Inflammatory macrophage (primary cell): ENCODE data around the gene ARHGAP15.

Source experiments
- DNase-seq, 2 donors: peaks; one replicate each; pipeline ENCODE4 v3.0.0-alpha.2; 2020 to 2022

The ARHGAP15 gene

DNA sequence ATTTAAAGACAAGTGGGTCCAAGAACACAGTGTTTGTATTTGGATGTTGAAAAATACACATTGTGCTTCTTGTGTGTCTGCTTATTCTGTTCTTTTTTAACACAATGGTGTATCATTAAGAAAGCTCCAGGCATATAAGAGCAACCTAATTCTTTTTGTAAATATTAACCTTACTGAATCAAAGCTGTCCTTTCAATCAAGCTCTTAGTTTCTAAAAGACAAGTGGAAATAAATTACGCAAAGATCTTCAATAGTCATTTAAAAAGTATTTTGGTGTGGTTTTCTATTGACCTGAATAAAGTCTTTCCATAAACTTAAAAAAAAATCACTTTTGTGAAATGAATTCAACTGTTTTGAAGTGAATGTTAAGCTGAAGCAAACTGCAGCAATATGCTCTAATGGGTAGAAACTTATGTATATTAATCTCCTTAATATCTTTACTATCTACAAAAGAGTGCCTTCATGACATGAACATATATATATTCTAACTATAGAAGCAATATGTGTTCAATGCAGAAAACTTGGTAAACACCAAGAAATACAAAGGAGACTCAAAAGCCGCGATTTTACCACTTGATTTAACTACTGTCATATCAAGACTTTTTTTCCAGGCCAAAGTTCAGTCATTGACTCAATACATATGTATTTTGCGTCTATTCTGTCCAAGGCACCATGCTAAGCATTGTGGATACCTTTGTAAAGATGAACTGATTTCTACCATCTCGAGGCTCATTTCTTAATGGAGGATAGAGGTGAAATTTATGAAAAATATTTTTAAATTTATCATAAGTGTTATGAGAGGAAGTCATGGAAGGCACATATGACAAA is 97.7 kb downstream of the ARHGAP15 start:
- no peak for DNase-seq

DNA sequence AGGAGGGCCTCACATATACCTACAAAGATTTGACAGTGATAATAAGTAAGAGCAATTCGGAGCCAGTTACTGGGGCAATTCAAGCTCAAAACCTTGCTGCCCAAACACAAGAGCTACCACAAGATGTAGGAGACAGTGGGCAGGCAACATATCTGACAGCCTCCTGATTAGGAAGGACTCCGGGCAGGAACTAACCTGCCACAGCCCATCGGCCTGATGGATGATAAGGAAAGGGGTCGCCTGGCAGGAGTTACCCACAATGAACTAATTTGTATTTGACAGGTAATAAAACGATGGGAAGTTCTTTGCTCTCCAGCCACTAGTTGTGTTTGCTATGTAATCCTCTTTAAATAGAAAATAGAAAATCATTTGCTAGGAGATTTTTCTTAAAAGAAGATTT is 100.2 kb downstream of the ARHGAP15 start:
- no peak for DNase-seq

GRCh38 chr2:143229952-143230351 is 100.7 kb downstream of the ARHGAP15 start:
- DNase-seq = no peak

- DNase-seq = no peak
Observed at GRCh38 chr2:143230506-143231253, 101.5 kb downstream of the ARHGAP15 start.

DNA sequence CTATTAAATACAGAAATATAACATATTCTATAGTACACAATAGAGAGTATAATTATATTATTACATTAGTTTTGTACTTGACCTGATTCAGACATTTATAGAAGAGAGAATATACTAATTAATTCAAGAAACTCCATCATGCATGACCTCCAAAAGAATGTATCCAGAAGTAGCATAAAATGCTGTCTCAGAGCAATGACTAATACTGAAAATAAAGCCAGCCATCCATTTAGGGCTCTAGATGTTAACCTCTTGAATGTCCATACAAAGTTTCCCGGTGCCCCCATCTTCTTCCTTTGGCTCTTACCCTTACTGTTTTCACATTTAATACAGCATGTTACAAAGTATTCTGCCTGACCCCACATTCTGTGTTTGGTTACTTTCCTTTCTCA is 102.0 kb downstream of the ARHGAP15 start:
- DNase-seq = no peak

GRCh38 chr2:143237146-143237777 is 108.0 kb downstream of the ARHGAP15 start:
- DNase-seq = no peak

DNA sequence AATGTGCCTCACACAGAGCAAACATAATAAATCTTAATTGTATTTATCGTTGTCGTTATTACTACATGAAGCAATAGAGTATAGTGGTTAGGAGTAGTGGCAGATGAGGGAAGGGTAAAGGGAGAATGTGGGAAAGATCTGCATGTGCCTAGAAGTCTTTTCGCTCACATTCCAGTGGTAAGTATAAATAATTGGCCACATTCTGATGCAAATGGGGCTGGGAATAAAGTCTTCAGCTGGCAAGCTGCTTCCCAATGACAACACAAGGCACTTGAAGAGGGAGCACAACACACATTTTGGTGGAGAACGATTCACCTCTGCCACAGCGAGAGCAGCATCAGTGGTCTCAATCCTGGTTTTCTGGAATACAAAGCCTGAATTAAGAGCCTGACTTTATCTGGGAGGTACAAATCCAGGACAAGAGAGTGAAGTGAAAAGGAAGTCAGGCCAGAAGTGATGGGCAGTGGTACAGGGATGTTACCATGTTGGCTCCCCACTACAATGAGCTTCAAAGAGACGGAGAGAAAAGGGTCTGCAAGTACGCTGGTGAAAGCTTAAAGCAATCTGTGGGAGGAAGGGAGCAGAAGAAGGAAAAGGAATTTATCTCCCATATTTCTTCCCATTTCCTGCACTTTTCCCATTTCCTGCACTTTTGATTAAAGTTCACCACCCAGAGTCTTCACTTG is 112.3 kb downstream of the ARHGAP15 start:
- no peak for DNase-seq

GRCh38 chr2:143246246-143246645 is 117.0 kb downstream of the ARHGAP15 start:
- no peak for DNase-seq

DNA sequence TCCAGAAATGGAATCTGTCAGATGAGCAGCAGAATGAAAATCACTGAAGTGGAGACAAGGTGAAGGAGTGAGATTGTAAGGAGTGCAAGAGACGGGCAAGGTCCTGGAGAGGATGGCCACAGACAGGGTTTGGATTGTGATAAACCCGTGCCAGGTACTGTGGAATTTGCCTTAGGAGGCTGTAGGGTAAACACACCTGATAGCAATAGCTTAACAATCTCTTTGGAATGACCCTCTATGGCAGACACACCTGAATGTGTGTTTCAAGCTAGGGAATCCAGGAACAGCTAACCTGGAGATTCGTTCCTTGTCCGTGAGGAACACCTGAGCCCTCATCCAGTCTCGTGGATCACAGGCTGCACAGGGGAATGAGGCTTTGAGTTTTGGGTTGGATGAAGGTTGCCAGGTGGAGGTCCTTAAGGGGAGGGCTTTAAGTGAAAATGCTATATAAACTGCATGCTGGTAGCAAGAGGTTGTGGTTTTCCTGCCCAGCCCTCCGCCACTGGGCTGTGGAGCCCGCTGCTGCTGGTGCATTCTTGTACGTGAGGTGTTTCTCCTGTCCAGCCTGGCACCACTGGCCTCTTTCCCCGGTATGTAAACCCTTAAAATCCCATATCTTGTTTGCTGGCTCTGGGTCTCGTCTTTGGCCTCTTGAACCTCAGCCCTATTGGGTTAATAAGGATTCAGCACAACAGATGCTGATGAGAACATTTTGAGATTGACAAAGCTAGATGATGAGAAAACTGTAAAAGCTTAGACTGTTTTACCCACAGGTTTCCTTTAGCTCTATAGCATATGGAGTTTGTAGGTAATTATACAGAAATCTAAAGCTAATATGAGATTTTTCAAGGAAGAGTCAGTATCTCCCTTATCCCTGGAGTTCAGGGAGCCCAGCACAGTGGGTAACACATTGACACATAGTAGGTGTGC is 117.9 kb downstream of the ARHGAP15 start:
- DNase-seq = no peak

- no peak for DNase-seq
Observed at GRCh38 chr2:143248631-143249030, 119.4 kb downstream of the ARHGAP15 start.

DNA sequence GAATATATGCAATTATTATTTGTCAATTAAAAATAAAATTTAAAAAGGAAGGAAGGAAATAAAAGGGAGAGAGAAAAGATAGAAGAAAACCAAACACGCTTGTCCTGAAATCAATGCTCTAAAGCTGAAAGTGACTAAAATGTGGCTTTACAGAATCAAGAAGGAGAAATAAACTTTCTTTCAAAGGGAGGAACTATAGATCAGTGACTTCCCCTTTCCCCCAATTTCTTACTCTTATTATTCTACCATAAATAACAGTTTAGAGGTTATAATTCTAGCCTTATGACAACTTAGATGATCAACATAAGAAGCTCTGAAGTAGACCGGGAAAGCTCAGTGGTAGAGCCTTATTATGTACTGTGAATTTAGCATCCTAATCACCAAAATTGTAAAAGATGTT is 122.5 kb downstream of the ARHGAP15 start:
- DNase-seq = no peak

GRCh38 chr2:143252138-143252907 is 123.1 kb downstream of the ARHGAP15 start:
- DNase-seq = no peak

GRCh38 chr2:143254110-143254509 is 124.9 kb downstream of the ARHGAP15 start:
- no peak for DNase-seq

GRCh38 chr2:143255086-143255485 is 125.9 kb downstream of the ARHGAP15 start:
- DNase-seq = no peak

GRCh38 chr2:143255899-143256298 is 126.7 kb downstream of the ARHGAP15 start:
- DNase-seq = no peak

DNA sequence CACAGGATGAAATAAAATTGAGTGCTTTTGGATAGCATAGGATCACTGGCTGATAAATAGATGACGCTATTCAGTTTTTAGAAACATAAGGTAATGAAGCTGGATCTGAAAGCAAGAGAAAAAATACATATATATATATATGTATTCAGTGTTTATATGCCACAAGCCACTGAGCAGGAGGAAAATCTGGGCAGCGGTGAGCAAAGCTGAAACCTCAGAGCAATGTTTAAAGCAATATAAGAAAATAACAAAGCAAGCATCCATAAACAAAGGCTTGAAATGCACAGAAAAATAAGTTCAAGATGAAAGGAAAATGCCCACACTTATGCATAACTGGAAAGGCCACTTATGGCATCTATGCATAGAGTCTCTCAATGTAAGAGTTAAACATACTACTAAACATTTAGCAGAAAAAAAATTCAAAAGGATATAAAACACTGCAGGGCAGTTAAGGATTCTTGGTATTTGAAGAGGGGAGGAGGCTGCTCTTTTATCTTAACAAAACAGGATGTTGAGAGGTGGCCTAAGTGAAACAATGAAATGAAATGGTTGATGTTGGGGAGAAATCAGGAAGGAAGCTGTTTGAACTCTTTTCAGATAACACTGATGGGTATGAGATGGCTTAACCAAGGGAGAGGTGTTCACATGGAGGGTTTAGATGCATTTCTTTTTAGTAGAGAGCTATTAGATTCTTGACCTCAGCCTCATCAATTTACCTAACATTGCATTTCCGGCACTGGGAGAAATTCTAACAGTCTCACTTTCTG is 129.1 kb downstream of the ARHGAP15 start:
- no peak for DNase-seq

- peak; percentile 66 to 75 for DNase-seq
Observed at GRCh38 chr2:143259368-143259958, 130.2 kb downstream of the ARHGAP15 start.

- DNase-seq = peak; percentile 93 to 94
Observed at GRCh38 chr2:143261986-143262385, 132.8 kb downstream of the ARHGAP15 start.

GRCh38 chr2:143262389-143262788 is 133.2 kb downstream of the ARHGAP15 start:
- no peak for DNase-seq
